ENCODE measurements around the gene DENND6B. TPM values are rescaled to one million over a fixed set of nuclear protein-coding genes. Genes with fewer than 3 reads are reported as not detected.

Gene DENND6B
- total RNA-seq, 4 donors from 2014 or later: 1.5 to 4.0 (median 1.9) TPM

DNA sequence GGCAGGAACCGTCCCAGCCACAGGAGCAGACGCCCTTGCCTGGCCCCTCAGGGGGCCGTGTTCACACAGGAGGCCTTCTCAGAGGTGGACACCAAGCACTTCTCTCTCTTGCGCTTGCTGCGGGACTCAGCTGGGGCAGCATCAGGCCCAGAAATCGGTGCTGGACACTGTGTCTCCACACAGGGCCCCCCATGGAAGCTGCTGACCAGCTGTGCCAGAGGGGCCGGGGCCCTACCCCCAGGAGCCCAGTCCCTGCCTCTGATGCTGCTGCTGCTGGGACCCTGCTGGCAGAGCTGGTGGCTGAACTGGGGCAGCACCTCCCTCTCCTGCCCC lies 23.3 kb downstream of the DENND6B start:
- TF ChIP-seq, protein P1, sequence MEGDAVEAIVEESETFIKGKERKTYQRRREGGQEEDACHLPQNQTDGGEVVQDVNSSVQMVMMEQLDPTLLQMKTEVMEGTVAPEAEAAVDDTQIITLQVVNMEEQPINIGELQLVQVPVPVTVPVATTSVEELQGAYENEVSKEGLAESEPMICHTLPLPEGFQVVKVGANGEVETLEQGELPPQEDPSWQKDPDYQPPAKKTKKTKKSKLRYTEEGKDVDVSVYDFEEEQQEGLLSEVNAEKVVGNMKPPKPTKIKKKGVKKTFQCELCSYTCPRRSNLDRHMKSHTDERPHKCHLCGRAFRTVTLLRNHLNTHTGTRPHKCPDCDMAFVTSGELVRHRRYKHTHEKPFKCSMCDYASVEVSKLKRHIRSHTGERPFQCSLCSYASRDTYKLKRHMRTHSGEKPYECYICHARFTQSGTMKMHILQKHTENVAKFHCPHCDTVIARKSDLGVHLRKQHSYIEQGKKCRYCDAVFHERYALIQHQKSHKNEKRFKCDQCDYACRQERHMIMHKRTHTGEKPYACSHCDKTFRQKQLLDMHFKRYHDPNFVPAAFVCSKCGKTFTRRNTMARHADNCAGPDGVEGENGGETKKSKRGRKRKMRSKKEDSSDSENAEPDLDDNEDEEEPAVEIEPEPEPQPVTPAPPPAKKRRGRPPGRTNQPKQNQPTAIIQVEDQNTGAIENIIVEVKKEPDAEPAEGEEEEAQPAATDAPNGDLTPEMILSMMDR (IDR thresholded peaks at IDR 0.05; ENCODE audit: low read depth): no peak

DNA sequence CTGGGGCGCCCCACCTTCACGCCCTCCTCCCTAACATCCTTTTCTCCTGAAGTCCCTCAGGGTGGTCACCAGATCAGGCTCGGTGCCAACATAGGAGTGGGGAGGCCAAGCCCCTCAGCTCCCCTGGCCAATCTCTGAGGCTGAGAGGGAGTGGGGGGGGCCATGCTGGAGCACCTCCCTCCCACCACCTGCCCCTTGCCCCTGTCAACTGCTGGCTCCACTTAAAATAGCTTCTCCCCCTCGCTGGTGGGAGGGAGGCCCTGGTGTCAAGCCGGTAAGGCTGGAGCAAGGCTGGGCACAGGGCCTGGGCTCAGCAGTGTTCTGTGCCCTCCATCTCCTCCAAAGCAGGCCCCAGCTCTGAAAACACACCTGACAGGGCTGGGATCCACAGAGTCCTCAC lies 24.2 kb downstream of the DENND6B start:
- TF ChIP-seq, protein P1 (IDR thresholded peaks at IDR 0.05; ENCODE audit: low read depth): no peak

DNA sequence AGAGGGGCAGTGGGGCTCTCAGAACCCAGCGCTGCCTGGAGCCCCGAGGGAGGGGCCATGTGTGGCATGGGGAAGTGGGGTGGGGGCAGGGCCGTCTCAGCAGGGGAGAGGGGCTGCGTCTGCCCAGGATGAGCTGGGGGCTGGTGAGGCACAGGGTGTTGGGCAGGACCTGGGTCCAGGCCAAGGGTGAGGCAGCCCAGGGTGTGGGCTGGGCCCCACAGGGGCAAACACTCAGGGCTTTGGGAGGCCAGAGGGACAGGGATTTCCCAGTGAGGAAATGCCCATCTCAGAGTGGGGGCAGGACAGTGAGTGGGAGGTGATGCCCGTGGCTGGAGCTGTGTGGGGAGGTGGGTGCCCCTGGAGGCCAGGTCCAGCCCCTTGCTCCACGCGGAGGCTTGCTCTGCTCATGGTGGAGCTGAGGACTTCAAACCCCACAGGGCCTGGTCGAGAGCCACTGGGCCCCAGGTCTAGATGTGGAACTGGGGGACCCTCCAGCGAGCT lies 24.7 kb downstream of the DENND6B start:
- TF ChIP-seq, protein P1 (IDR thresholded peaks at IDR 0.05; ENCODE audit: low read depth): no peak

DNA sequence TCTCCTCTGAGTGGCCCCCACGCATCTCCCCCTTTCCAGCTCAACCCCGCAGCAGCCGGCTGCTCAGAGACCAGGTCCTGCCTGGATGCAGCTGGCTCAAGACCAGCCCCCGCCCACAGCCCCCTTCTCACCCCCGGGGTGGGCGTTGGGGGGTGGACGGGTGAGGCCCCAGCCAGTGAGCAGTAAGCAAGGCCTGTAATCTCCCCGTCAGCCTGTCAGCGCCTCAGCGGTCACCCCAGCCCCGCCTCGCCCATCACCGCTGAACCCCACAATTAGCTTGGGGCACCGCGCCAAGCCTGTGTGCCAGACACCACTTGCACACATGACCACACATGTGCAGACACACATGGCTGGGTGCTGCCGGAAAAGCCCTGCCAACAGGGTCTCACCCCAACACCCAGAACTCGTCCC lies 25.2 kb downstream of the DENND6B start:
- TF ChIP-seq, protein P1 (IDR thresholded peaks at IDR 0.05; ENCODE audit: low read depth): no peak

DNA sequence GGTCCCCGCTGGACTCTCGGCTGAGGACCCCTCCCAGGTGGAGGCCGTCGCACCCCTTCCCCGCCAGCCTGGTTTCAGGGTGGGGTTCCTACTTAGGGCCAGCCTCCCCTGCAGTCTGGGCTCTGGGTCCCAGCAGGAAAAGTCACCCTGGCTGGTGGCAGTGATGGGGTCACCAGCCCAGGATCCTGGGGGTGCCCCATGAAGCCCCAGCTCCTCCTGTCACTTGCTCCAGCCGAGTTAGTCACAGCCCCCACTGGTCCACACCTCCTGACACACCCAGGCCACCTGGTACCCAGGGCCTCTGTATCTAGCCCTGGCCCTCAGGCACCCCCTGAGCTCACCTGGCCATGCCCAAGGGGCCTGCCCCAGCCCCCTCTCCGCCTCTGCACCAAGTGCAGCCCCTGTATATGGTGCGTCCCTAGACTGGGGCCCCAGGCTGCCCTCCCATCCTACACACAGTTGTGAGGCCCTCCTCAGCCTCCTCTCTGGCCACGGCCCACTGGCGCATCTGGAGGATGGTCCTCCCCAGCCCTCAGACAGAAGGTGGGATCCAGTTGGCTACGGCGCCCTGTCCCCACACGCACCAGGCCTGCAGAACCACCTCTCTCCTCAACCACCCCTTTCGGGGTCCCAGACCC lies 26.1 kb downstream of the DENND6B start:
- TF ChIP-seq, protein P1 (IDR thresholded peaks at IDR 0.05; ENCODE audit: low read depth): no peak

DNA sequence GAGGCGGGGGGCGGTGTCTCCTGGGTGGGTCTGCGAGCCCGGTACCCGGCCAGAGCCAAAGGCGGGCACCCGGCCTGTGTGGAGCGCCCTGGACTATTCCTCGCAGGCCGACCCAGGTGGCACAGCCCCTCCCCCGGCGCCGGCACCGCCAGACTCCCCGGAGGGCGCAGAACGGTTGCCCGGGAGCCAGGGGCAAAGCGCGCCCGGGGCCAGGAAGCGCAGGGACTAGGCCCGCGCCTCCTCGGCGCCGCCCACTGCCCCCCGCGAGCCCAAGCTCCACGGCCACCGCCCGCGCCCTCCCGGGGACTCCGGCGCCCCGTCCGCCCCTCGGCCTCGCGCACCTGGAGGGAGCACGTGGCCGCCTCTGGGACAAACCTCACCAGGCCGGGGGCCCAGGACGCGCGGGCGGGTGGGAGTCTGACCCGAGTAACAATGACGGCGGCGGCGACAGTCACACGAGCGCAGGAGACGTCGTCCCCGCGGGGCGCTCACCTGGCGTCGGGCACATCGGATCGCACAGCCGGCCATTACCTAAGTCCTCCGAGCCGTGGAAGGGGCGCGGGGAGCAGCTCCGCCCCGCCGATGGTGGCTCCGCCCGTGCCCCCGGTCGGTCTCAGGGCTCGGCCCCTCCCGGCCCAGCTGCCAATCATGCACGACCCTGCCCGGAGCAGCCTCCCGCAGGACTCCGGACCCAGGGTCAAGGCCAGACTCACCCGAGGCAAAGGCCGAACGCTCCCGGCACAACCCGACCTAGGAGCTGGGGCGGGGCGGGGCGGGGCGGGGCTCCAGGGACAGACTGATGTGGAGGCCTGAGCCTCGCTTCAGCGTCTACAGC lies 26.8 kb downstream of the DENND6B start:
- TF ChIP-seq, protein P1 (IDR thresholded peaks at IDR 0.05; ENCODE audit: low read depth): no peak

All from subcutaneous adipose tissue (tissue), 4 donors.